KOPT-K1 (cell line): ENCODE measurements around the gene LONRF3.

Experiments used
- H3K27ac ChIP-seq: fragments of 200-600 bp; sonication (generic); 2 replicates; pipeline ENCODE4 v1.5.1; 2016; ENCODE audit warnings: antibody characterized with exemption, mild to moderate bottlenecking, low read depth, low read length; ENCODE audit not compliant: poor library complexity, severe bottlenecking
- H3K36me3 ChIP-seq: fragments of 200-600 bp; sonication (generic); 2 replicates; pipeline ENCODE4 v1.5.1; 2017; ENCODE audit warnings: antibody characterized with exemption, mild to moderate bottlenecking, low read length, moderate library complexity; ENCODE audit not compliant: insufficient read depth
- H3K9me3 ChIP-seq: fragments of 200-600 bp; sonication (generic); 2 replicates; pipeline ENCODE4 v1.5.1; 2017; ENCODE audit warnings: antibody characterized with exemption, low read length, mild to moderate bottlenecking; ENCODE audit not compliant: insufficient read depth, poor library complexity, severe bottlenecking

Gene LONRF3

GRCh38 chrX:119042996-119043395 lies 68.6 kb downstream of the LONRF3 start:
- no peak overlapping the region for H3K27ac ChIP-seq
- no peaks in the 10 kb centered on the region for H3K9me3 ChIP-seq

GRCh38 chrX:119045884-119046283 lies 71.5 kb downstream of the LONRF3 start:
- no peak overlapping the region for H3K27ac ChIP-seq
- H3K36me3 ChIP-seq = no peaks in the 10 kb centered on the region
- H3K9me3 ChIP-seq = no peaks in the 10 kb centered on the region

More at GRCh38 chrX:119042996-119043395, 68.6 kb downstream of the LONRF3 start:
- H3K36me3 ChIP-seq = no peaks in the 10 kb centered on the region

GRCh38 chrX:119055687-119056086 lies 81.3 kb downstream of the LONRF3 start:
- no peak overlapping the region for H3K27ac ChIP-seq
- no peaks in the 10 kb centered on the region for H3K9me3 ChIP-seq
- H3K36me3 ChIP-seq = no peaks in the 10 kb centered on the region

- Histone ChIP-seq H3K36me3 (no peaks in the 10 kb centered on the region), H3K27ac (no peak overlapping the region), H3K9me3 (no peaks in the 10 kb centered on the region)
Measured at GRCh38 chrX:119062750-119063374, 88.4 kb downstream of the LONRF3 start.

- no peaks in the 10 kb centered on the region for H3K9me3 ChIP-seq
- no peaks in the 10 kb centered on the region for H3K36me3 ChIP-seq
- H3K27ac ChIP-seq = no peak overlapping the region
Measured at GRCh38 chrX:119063428-119063827, 89.0 kb downstream of the LONRF3 start.

GRCh38 chrX:119067023-119067739 lies 92.8 kb downstream of the LONRF3 start:
- Histone ChIP-seq H3K36me3 (no peaks in the 10 kb centered on the region), H3K27ac (no peak overlapping the region)

More at GRCh38 chrX:119067023-119067739, 92.8 kb downstream of the LONRF3 start:
- no peaks in the 10 kb centered on the region for H3K9me3 ChIP-seq
